Ovary (tissue), 9 donors: Measurements from ENCODE around the gene KLK1. TPM values are rescaled to one million over a fixed set of nuclear protein-coding genes. Genes with fewer than 3 reads are reported as not detected.

ENCODE experiments used
- DNase-seq, 5 donors: peaks; one replicate each; pipeline ENCODE4 v3.0.0-alpha.2; 2019 to 2020
- H3K27ac ChIP-seq, 2 donors: fragments of 200-600 bp; one replicate each; pipeline versions ENCODE4 v1.5.1 to v1.8.0; 2019 to 2022
- H3K27me3 ChIP-seq: fragments of 200-600 bp; one replicate; pipeline ENCODE4 v1.8.0; 2022
- H3K36me3 ChIP-seq: fragments of 200-600 bp; sonication (generic); one replicate; pipeline ENCODE4 v1.5.1; 2019
- H3K4me1 ChIP-seq: one replicate; pipeline ENCODE4 v1.8.1; 2013; ENCODE audit warnings: mild to moderate bottlenecking, moderate library complexity; ENCODE audit not compliant: insufficient read depth
- H3K4me3 ChIP-seq: fragments of 200-600 bp; sonication (generic); one replicate; pipeline ENCODE4 v1.5.1; 2017
- H3K9me3 ChIP-seq, 2 donors: fragments of 200-600 bp in 1 of 2; sonication (generic) in 1 of 2; one replicate each; pipeline versions ENCODE4 v1.5.1 to v1.8.1; 2013 to 2019; ENCODE audit warnings: mild to moderate bottlenecking in 1 of 2, moderate library complexity in 1 of 2
- EP300 ChIP-seq: sonication (generic); formaldehyde crosslinking; IDR thresholded peaks from one replicate; pipeline ENCODE4 v1.6.1; 2017; ENCODE audit warnings: antibody characterized with exemption
- POLR2A ChIP-seq: fragments of 450-650 bp; IDR thresholded peaks from one replicate; pipeline ENCODE4 v1.6.1; 2017; ENCODE audit warnings: antibody characterized with exemption, mild to moderate bottlenecking, moderate library complexity
- WGBS, 3 donors: extraction: QIAGEN DNeasy Blood & Tissue Kit in 1 of 3; methylation state at CpG; one replicate each; pipeline versions ENCODE4 v1.1.5 to v1.1.7; 2013 to 2017; 5-methylcytosine and 5-hydroxymethylcytosine counted together
- intact Hi-C, 4 donors: fragments of 100-400 bp; cut with DNase I; formaldehyde crosslinking; loops; one replicate each; pipeline versions ENCODE4 v1.11.0 to v1.15.1; 2022 to 2023
- polyA plus RNA-seq, 2 donors: library from polyadenylated mRNA; stranded (reverse); fragments of 200-250 nt in 1 of 2; fragments of 350-450 nt in 1 of 2; fragmentation: Illumina TruSeq in 1 of 2; extraction: RNeasy Lipid Tissue Mini Kit (QIAGEN cat#74804) in 1 of 2; gene quantifications; one replicate each; pipeline ENCODE4 v1.2.3, GENCODE V29; 2013 to 2014
- total RNA-seq, 7 donors: library from RNA; depleted of rRNA in 2 of 7; stranded (reverse); fragments of >200 nt in 2 of 7; fragmentation: NEBNext Ultra II Directional in 3 of 7; extraction: Animal tissue kit (Norgen Biotek cat#: 25700) in 3 of 7; gene quantifications; one replicate each; pipeline versions ENCODE4 v1.1.0 to v1.2.4, GENCODE V29; 2016 to 2023
- TF ChIP-seq, protein P1 (sequence below), 3 donors: fragments of 450-650 bp in 2 of 3; fragments of 200-600 bp in 1 of 3; IDR thresholded peaks; one replicate each; pipeline versions ENCODE4 v1.5.1 to v1.8.0; 2016 to 2022; ENCODE audit warnings: antibody characterized with exemption in 3 of 3, mild to moderate bottlenecking in 1 of 3
- donor health status: DM: no; HTN: no; CAD: no; lungs with moderate emphysema.
- donor health status: DM: no; HTN: no; CAD: no.
- donor health status: Bipolar disorder and iron deficiency.
- donor health status: DM: yes; HTN: yes; CAD: no.
- donor health status: DM: no; HTN: no; CAD: no.
- donor health status: DM: yes; HTN: yes; CAD: no.

KLK1 gene
- total and polyA plus RNA-seq, 9 donors: 0.23 to 1.2 (median 0.57) TPM; not detected in 1

DNA sequence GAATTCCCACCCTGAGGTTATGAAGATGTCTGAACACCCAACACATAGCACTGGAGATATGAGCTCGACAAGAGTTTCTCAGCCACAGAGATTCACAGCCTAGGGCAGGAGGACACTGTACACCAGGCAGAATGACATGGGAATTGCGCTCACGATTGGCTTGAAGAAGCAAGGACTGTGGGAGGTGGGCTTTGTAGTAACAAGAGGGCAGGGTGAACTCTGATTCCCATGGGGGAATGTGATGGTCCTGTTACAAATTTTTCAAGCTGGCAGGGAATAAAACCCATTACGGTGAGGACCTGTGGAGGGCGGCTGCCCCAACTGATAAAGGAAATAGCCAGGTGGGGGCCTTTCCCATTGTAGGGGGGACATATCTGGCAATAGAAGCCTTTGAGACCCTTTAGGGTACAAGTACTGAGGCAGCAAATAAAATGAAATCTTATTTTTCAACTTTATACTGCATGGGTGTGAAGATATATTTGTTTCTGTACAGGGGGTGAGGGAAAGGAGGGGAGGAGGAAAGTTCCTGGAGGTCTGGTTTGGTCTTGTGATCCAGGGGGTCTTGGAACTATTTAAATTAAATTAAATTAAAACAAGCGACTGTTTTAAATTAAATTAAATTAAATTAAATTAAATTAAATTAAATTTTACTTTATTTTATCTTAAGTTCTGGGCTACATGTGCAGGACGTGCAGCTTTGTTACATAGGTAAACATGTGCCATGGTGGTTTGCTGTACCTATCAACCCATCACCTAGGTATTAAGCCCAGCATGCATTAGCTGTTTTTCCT is 38.1 kb upstream of the KLK1 start:
- no peak overlapping the region for H3K27ac ChIP-seq
- H3K9me3 ChIP-seq: no peaks in the 10 kb centered on the region
- DNase-seq: no peak
- TF ChIP-seq EP300: no peak
- TF ChIP-seq POLR2A: no peak
- TF ChIP-seq, protein P1, sequence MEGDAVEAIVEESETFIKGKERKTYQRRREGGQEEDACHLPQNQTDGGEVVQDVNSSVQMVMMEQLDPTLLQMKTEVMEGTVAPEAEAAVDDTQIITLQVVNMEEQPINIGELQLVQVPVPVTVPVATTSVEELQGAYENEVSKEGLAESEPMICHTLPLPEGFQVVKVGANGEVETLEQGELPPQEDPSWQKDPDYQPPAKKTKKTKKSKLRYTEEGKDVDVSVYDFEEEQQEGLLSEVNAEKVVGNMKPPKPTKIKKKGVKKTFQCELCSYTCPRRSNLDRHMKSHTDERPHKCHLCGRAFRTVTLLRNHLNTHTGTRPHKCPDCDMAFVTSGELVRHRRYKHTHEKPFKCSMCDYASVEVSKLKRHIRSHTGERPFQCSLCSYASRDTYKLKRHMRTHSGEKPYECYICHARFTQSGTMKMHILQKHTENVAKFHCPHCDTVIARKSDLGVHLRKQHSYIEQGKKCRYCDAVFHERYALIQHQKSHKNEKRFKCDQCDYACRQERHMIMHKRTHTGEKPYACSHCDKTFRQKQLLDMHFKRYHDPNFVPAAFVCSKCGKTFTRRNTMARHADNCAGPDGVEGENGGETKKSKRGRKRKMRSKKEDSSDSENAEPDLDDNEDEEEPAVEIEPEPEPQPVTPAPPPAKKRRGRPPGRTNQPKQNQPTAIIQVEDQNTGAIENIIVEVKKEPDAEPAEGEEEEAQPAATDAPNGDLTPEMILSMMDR (IDR thresholded peaks at IDR 0.05): no peak
- 67 to 74% (median 69%) methylated on average over 7 of the region's 7 CpGs for WGBS, 3 donors
- intact Hi-C loops: no loop called here
- no peak overlapping the region for H3K4me3 ChIP-seq
- no peaks in the 10 kb centered on the region for H3K27me3 ChIP-seq
- no peaks in the 10 kb centered on the region for H3K4me1 ChIP-seq
- H3K36me3 ChIP-seq: no peaks in the 10 kb centered on the region

DNA sequence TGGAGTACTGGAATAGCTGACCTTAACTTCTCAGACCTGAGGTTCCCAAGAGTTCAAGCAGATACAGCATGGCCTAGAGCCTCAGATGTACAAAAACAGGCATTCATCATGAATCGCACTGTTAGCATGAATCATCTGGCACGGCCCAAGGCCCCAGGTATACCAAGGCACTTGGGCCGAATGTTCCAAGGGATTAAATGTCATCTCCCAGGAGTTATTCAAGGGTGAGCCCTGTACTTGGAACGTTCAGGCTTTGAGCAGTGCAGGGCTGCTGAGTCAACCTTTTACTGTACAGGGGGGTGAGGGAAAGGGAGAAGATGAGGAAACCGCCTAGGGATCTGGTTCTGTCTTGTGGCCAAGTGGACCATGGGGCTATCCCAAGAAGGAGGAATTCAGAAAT is 37.4 kb upstream of the KLK1 start:
- DNase-seq: no peak
- TF ChIP-seq, protein P1 (IDR thresholded peaks at IDR 0.05): no peak
- TF ChIP-seq EP300 (no peak), POLR2A (no peak)
- no peaks in the 10 kb centered on the region for H3K27me3 ChIP-seq
- no peak overlapping the region for H3K27ac ChIP-seq
- 66 to 81% (median 78%) methylated on average over 5 of the region's 5 CpGs for WGBS, 3 donors
- intact Hi-C loops: no loop called here
- no peaks in the 10 kb centered on the region for H3K36me3 ChIP-seq
- no peaks in the 10 kb centered on the region for H3K9me3 ChIP-seq
- no peak overlapping the region for H3K4me3 ChIP-seq
- H3K4me1 ChIP-seq: no peaks in the 10 kb centered on the region

DNA sequence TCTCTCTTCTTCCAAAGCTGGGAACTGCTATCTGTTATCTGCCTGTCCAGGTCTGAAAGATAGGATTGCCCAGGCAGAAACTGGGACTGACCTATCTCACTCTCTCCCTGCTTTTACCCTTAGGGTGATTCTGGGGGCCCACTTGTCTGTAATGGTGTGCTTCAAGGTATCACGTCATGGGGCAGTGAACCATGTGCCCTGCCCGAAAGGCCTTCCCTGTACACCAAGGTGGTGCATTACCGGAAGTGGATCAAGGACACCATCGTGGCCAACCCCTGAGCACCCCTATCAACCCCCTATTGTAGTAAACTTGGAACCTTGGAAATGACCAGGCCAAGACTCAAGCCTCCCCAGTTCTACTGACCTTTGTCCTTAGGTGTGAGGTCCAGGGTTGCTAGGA is 36.3 kb upstream of the KLK1 start:
- H3K27me3 ChIP-seq: no peaks in the 10 kb centered on the region
- no peaks in the 10 kb centered on the region for H3K36me3 ChIP-seq
- 78 to 91% (median 82%) methylated on average over 4 of the region's 4 CpGs for WGBS, 3 donors
- no peak for DNase-seq
- no peak overlapping the region for H3K27ac ChIP-seq
- H3K9me3 ChIP-seq: no peaks in the 10 kb centered on the region
- H3K4me3 ChIP-seq: no peak overlapping the region
- no peaks in the 10 kb centered on the region for H3K4me1 ChIP-seq
- TF ChIP-seq, protein P1 (IDR thresholded peaks at IDR 0.05): no peak
- TF ChIP-seq POLR2A (no peak), EP300 (no peak)
- intact Hi-C loops: no loop called here

DNA sequence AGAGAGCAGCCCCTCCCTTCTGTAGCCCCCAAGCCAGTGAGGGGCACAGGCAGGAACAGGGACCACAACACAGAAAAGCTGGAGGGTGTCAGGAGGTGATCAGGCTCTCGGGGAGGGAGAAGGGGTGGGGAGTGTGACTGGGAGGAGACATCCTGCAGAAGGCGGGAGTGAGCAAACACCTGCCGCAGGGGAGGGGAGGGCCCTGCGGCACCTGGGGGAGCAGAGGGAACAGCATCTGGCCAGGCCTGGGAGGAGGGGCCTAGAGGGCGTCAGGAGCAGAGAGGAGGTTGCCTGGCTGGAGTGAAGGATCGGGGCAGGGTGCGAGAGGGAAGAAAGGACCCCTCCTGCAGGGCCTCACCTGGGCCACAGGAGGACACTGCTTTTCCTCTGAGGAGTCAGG is 35.3 kb upstream of the KLK1 start:
- H3K4me3 ChIP-seq: no peak overlapping the region
- no peaks in the 10 kb centered on the region for H3K36me3 ChIP-seq
- DNase-seq: no peak
- H3K9me3 ChIP-seq: no peaks in the 10 kb centered on the region
- H3K27ac ChIP-seq: no peak overlapping the region
- H3K4me1 ChIP-seq: no peaks in the 10 kb centered on the region
- TF ChIP-seq EP300 (no peak), POLR2A (no peak)
- TF ChIP-seq, protein P1 (IDR thresholded peaks at IDR 0.05): no peak
- intact Hi-C loops: no loop called here
- WGBS, 3 donors: 23 to 48% (median 30%) methylated on average over 7 of the region's 7 CpGs
- H3K27me3 ChIP-seq: no peaks in the 10 kb centered on the region
